GM23338 (cell line): Measurements from ENCODE around the gene CPM. TPM values are rescaled to one million over a fixed set of nuclear protein-coding genes. Genes with fewer than 3 reads are reported as not detected.

Experiments used
- ATAC-seq: fragments of 200-7000 bp; cut with Tn5 transposase; 3 replicates; pipeline ENCODE4 v1.9.1; 2020
- DNase-seq: peaks from one replicate; pipeline ENCODE4 v3.0.0-alpha.2; 2015; ENCODE audit warnings: low spot score
- H2AFZ ChIP-seq: fragments of 200-600 bp; sonication (generic); 2 replicates; pipeline ENCODE4 v1.8.0; 2016; ENCODE audit warnings: antibody characterized with exemption, mild to moderate bottlenecking, moderate library complexity
- H3F3A ChIP-seq: fragments of 200-600 bp; sonication (generic); replicated peaks from 2 replicates; pipeline ENCODE4 v1.8.0; 2017; ENCODE audit warnings: antibody characterized with exemption, mixed run types, low read depth
- H3K27ac ChIP-seq: fragments of 200-600 bp; sonication (generic); 2 replicates; pipeline ENCODE4 v1.6.1; 2016; ENCODE audit warnings: low read depth
- H3K27me3 ChIP-seq: fragments of 200-600 bp; sonication (generic); 2 replicates; pipeline ENCODE4 v1.8.0; 2016; ENCODE audit warnings: mild to moderate bottlenecking, mixed run types, moderate library complexity; ENCODE audit not compliant: insufficient read depth
- H3K36me3 ChIP-seq: fragments of 200-600 bp; sonication (generic); 2 replicates; pipeline ENCODE4 v1.8.0; 2016; ENCODE audit warnings: mild to moderate bottlenecking; ENCODE audit not compliant: insufficient read depth
- H3K4me1 ChIP-seq: fragments of 200-600 bp; sonication (generic); 2 replicates; pipeline ENCODE4 v1.8.0; 2016; ENCODE audit warnings: mild to moderate bottlenecking, moderate library complexity; ENCODE audit not compliant: insufficient read depth
- H3K4me2 ChIP-seq: fragments of 200-600 bp; sonication (generic); 2 replicates; pipeline ENCODE4 v1.7.1; 2017; ENCODE audit warnings: mixed run types
- H3K4me3 ChIP-seq: fragments of 200-600 bp; sonication (generic); 2 replicates; pipeline ENCODE4 v1.6.1; 2016; ENCODE audit warnings: mixed run types
- H3K79me2 ChIP-seq: fragments of 200-600 bp; sonication (generic); replicated peaks from 2 replicates; pipeline ENCODE4 v1.8.0; 2017; ENCODE audit warnings: mild to moderate bottlenecking; ENCODE audit not compliant: insufficient read depth
- H3K9me2 ChIP-seq: fragments of 200-600 bp; sonication (generic); 2 replicates; pipeline ENCODE4 v1.8.0; 2017; ENCODE audit not compliant: insufficient read depth
- H4K20me1 ChIP-seq: fragments of 200-600 bp; sonication (generic); replicated peaks from 2 replicates; pipeline ENCODE4 v1.8.0; 2017; ENCODE audit warnings: mild to moderate bottlenecking; ENCODE audit not compliant: insufficient read depth
- H3K27ac Mint-ChIP-seq: 2 replicates; pipeline ENCODE4 v1.8.0; 2020; ENCODE audit warnings: inconsistent platforms, mild to moderate bottlenecking, moderate library complexity, mixed read lengths
- H3K27me3 Mint-ChIP-seq: 3 replicates; pipeline ENCODE4 v1.8.0; 2022; ENCODE audit warnings: low read depth, mild to moderate bottlenecking, moderate library complexity, mixed read lengths, inconsistent platforms; ENCODE audit not compliant: insufficient read depth, poor library complexity
- H3K36me3 Mint-ChIP-seq: 3 replicates; pipeline ENCODE4 v1.8.0; 2021; ENCODE audit warnings: low read depth, mild to moderate bottlenecking, inconsistent platforms, moderate library complexity, mixed read lengths
- H3K4me1 Mint-ChIP-seq: 3 replicates; pipeline ENCODE4 v1.8.0; 2020; ENCODE audit warnings: mild to moderate bottlenecking, inconsistent platforms, mixed read lengths
- H3K4me3 Mint-ChIP-seq: 3 replicates; pipeline ENCODE4 v1.8.0; 2021; ENCODE audit warnings: moderate library complexity, mild to moderate bottlenecking, inconsistent platforms, mixed read lengths
- H3K9me3 Mint-ChIP-seq: 3 replicates; pipeline ENCODE4 v1.8.0; 2020; ENCODE audit warnings: moderate library complexity, mild to moderate bottlenecking, inconsistent platforms, mixed read lengths
- CREB1 ChIP-seq: fragments of 250-450 bp; sonication (Bioruptor Pico); IDR thresholded peaks from 2 replicates; pipeline ENCODE4 v1.5.0; 2020; ENCODE audit warnings: low read depth, mild to moderate bottlenecking, moderate library complexity
- EZH2 ChIP-seq: fragments of 200-600 bp; sonication (generic); IDR thresholded peaks from one replicate; pipeline ENCODE4 v1.8.0; 2017; ENCODE audit warnings: antibody characterized with exemption, mild to moderate bottlenecking, low read depth; ENCODE audit not compliant: unreplicated experiment
- EZH2phosphoT487 ChIP-seq: fragments of 200-600 bp; sonication (generic); IDR thresholded peaks from one replicate; pipeline ENCODE4 v1.8.1; 2018; ENCODE audit warnings: antibody characterized with exemption; ENCODE audit not compliant: unreplicated experiment
- JUNB ChIP-seq: IDR thresholded peaks from one replicate; pipeline ENCODE4 v1.6.1; 2016; ENCODE audit warnings: antibody characterized with exemption; ENCODE audit not compliant: unreplicated experiment
- POLR2AphosphoS5 ChIP-seq: IDR thresholded peaks from 2 replicates; pipeline ENCODE4 v1.6.1; 2016; ENCODE audit warnings: antibody characterized with exemption, low read depth
- STAT1 ChIP-seq: IDR thresholded peaks from one replicate; pipeline ENCODE4 v1.6.1; 2016; ENCODE audit warnings: antibody characterized with exemption; ENCODE audit not compliant: unreplicated experiment
- ZNF114 ChIP-seq: fragments of 250-450 bp; sonication (Bioruptor Pico); IDR thresholded peaks from 2 replicates; pipeline ENCODE4 v1.5.0; 2020; ENCODE audit warnings: mild to moderate bottlenecking, moderate library complexity
- ZNF331 ChIP-seq: fragments of 250-450 bp; sonication (Bioruptor Pico); IDR thresholded peaks from 2 replicates; pipeline ENCODE4 v1.5.0; 2020; ENCODE audit warnings: low read depth, mild to moderate bottlenecking, moderate library complexity
- polyA plus RNA-seq: library from polyadenylated mRNA; unstranded; fragments of >200 nt; fragmentation: Nextera tagmentation; extraction: Ambion mirVana; gene quantifications from 2 replicates; pipeline ENCODE4 v1.2.1, GENCODE V29; 2016
- total RNA-seq: library from RNA; depleted of rRNA; stranded (reverse); fragments of >200 nt; shearing (Covaris generic); gene quantifications from 2 replicates; pipeline ENCODE4 v1.2.3, GENCODE V29; 2014
- TF ChIP-seq, protein P1 (sequence below), 2 experiments: fragments of 200-600 bp in 1 of 2; sonication (generic) in 1 of 2; conservative IDR thresholded peaks; 2 replicates each; pipeline versions ENCODE4 v1.5.1 to v1.6.1; 2016 to 2017; ENCODE audit warnings: antibody characterized with exemption in 2 of 2, low read depth in 2 of 2, mild to moderate bottlenecking in 2 of 2, moderate library complexity in 1 of 2
- TF ChIP-seq, protein P2 (sequence below): IDR thresholded peaks from 2 replicates; pipeline ENCODE4 v1.6.1; 2016; ENCODE audit warnings: antibody characterized with exemption
- TF ChIP-seq, protein P3 (sequence below): IDR thresholded peaks from one replicate; pipeline ENCODE4 v1.6.1; 2018; ENCODE audit warnings: antibody characterized with exemption; ENCODE audit not compliant: unreplicated experiment
- TF ChIP-seq, protein P4 (sequence below): fragments of 250-450 bp; sonication (Bioruptor Pico); IDR thresholded peaks from 2 replicates; pipeline ENCODE4 v1.5.0; 2020; ENCODE audit warnings: mild to moderate bottlenecking, moderate library complexity

Gene CPM
- total and polyA plus RNA-seq, 2 experiments from 2014 or later, result 0.37 to 5.8 TPM

DNA sequence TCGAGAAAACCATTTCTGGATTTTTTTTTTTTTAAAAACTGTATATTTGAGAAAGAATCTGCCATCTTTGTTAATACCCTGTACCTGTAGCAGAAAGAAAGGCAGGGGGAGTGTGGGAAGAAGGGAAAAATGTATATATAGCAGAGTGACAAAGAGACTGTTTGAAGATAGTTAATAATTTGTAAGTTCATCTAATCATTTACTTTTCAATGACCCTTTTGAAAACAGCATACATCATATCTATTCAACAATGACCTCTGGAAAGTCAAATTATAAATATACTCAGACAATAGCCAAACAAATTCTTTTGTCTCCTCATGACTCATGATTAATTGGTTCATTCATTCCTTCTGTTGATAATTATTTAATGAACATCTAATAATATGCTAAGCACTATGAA lies 10.9 kb upstream of the CPM start (continued):
- TF ChIP-seq ZNF331 (no peak), STAT1 (no peak), JUNB (no peak), EZH2phosphoT487 (no peak), CREB1 (CRISPR knock-in tag) (no peak), EZH2 (no peak), ZNF114 (CRISPR knock-in tag) (no peak)
- TF ChIP-seq, protein P1, sequence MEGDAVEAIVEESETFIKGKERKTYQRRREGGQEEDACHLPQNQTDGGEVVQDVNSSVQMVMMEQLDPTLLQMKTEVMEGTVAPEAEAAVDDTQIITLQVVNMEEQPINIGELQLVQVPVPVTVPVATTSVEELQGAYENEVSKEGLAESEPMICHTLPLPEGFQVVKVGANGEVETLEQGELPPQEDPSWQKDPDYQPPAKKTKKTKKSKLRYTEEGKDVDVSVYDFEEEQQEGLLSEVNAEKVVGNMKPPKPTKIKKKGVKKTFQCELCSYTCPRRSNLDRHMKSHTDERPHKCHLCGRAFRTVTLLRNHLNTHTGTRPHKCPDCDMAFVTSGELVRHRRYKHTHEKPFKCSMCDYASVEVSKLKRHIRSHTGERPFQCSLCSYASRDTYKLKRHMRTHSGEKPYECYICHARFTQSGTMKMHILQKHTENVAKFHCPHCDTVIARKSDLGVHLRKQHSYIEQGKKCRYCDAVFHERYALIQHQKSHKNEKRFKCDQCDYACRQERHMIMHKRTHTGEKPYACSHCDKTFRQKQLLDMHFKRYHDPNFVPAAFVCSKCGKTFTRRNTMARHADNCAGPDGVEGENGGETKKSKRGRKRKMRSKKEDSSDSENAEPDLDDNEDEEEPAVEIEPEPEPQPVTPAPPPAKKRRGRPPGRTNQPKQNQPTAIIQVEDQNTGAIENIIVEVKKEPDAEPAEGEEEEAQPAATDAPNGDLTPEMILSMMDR (conservative IDR thresholded peaks at IDR 0.05; ENCODE audit: low read depth in 2 of 2), result no peak
- TF ChIP-seq, protein P2, sequence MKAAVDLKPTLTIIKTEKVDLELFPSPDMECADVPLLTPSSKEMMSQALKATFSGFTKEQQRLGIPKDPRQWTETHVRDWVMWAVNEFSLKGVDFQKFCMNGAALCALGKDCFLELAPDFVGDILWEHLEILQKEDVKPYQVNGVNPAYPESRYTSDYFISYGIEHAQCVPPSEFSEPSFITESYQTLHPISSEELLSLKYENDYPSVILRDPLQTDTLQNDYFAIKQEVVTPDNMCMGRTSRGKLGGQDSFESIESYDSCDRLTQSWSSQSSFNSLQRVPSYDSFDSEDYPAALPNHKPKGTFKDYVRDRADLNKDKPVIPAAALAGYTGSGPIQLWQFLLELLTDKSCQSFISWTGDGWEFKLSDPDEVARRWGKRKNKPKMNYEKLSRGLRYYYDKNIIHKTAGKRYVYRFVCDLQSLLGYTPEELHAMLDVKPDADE, result no peak
- TF ChIP-seq, protein P3, sequence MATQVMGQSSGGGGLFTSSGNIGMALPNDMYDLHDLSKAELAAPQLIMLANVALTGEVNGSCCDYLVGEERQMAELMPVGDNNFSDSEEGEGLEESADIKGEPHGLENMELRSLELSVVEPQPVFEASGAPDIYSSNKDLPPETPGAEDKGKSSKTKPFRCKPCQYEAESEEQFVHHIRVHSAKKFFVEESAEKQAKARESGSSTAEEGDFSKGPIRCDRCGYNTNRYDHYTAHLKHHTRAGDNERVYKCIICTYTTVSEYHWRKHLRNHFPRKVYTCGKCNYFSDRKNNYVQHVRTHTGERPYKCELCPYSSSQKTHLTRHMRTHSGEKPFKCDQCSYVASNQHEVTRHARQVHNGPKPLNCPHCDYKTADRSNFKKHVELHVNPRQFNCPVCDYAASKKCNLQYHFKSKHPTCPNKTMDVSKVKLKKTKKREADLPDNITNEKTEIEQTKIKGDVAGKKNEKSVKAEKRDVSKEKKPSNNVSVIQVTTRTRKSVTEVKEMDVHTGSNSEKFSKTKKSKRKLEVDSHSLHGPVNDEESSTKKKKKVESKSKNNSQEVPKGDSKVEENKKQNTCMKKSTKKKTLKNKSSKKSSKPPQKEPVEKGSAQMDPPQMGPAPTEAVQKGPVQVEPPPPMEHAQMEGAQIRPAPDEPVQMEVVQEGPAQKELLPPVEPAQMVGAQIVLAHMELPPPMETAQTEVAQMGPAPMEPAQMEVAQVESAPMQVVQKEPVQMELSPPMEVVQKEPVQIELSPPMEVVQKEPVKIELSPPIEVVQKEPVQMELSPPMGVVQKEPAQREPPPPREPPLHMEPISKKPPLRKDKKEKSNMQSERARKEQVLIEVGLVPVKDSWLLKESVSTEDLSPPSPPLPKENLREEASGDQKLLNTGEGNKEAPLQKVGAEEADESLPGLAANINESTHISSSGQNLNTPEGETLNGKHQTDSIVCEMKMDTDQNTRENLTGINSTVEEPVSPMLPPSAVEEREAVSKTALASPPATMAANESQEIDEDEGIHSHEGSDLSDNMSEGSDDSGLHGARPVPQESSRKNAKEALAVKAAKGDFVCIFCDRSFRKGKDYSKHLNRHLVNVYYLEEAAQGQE, result no peak

- Histone ChIP-seq H3K4me1 (peaks cover 6% of the 10 kb centered on the region; the same call in 1 of the 2 replicates), H3K27me3 (no peaks in the 10 kb centered on the region), H3K4me3 (no peak overlapping the region), H3K36me3 (no peaks in the 10 kb centered on the region), H4K20me1 (no peaks in the 10 kb centered on the region), H3K9me2 (no peaks in the 10 kb centered on the region), H3K79me2 (no peaks in the 10 kb centered on the region), H2AFZ (no peak overlapping the region), H3K4me2 (no peak overlapping the region), H3F3A (no peaks in the 10 kb centered on the region), H3K27ac (no peak overlapping the region)
- H3K4me3 Mint-ChIP-seq, result no peak overlapping the region
- H3K9me3 Mint-ChIP-seq, result no peaks in the 10 kb centered on the region
- H3K27ac Mint-ChIP-seq, result no peak overlapping the region
- H3K36me3 Mint-ChIP-seq, result no peaks in the 10 kb centered on the region
- H3K27me3 Mint-ChIP-seq, result peaks cover 5% of the 10 kb centered on the region
- DNase-seq (no peak), ATAC-seq (no peak)
- H3K4me1 Mint-ChIP-seq, result peaks cover 3% of the 10 kb centered on the region; the same call in 1 of the 3 replicates
- TF ChIP-seq, protein P4, sequence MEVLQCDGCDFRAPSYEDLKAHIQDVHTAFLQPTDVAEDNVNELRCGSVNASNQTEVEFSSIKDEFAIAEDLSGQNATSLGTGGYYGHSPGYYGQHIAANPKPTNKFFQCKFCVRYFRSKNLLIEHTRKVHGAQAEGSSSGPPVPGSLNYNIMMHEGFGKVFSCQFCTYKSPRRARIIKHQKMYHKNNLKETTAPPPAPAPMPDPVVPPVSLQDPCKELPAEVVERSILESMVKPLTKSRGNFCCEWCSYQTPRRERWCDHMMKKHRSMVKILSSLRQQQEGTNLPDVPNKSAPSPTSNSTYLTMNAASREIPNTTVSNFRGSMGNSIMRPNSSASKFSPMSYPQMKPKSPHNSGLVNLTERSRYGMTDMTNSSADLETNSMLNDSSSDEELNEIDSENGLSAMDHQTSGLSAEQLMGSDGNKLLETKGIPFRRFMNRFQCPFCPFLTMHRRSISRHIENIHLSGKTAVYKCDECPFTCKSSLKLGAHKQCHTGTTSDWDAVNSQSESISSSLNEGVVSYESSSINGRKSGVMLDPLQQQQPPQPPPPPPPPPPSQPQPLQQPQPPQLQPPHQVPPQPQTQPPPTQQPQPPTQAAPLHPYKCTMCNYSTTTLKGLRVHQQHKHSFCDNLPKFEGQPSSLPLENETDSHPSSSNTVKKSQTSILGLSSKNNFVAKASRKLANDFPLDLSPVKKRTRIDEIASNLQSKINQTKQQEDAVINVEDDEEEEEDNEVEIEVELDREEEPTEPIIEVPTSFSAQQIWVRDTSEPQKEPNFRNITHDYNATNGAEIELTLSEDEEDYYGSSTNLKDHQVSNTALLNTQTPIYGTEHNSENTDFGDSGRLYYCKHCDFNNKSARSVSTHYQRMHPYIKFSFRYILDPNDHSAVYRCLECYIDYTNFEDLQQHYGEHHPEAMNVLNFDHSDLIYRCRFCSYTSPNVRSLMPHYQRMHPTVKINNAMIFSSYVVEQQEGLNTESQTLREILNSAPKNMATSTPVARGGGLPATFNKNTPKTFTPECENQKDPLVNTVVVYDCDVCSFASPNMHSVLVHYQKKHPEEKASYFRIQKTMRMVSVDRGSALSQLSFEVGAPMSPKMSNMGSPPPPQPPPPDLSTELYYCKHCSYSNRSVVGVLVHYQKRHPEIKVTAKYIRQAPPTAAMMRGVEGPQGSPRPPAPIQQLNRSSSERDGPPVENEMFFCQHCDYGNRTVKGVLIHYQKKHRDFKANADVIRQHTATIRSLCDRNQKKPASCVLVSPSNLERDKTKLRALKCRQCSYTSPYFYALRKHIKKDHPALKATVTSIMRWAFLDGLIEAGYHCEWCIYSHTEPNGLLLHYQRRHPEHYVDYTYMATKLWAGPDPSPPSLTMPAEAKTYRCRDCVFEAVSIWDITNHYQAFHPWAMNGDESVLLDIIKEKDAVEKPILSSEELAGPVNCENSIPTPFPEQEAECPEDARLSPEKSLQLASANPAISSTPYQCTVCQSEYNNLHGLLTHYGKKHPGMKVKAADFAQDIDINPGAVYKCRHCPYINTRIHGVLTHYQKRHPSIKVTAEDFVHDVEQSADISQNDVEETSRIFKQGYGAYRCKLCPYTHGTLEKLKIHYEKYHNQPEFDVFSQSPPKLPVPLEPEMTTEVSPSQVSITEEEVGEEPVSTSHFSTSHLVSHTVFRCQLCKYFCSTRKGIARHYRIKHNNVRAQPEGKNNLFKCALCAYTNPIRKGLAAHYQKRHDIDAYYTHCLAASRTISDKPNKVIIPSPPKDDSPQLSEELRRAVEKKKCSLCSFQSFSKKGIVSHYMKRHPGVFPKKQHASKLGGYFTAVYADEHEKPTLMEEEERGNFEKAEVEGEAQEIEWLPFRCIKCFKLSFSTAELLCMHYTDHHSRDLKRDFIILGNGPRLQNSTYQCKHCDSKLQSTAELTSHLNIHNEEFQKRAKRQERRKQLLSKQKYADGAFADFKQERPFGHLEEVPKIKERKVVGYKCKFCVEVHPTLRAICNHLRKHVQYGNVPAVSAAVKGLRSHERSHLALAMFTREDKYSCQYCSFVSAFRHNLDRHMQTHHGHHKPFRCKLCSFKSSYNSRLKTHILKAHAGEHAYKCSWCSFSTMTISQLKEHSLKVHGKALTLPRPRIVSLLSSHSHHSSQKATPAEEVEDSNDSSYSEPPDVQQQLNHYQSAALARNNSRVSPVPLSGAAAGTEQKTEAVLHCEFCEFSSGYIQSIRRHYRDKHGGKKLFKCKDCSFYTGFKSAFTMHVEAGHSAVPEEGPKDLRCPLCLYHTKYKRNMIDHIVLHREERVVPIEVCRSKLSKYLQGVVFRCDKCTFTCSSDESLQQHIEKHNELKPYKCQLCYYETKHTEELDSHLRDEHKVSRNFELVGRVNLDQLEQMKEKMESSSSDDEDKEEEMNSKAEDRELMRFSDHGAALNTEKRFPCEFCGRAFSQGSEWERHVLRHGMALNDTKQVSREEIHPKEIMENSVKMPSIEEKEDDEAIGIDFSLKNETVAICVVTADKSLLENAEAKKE (CRISPR knock-in tag), result no peak
- TF ChIP-seq, protein P1 (conservative IDR thresholded peaks at IDR 0.05; ENCODE audit: low read depth in 2 of 2), result no peak
- TF ChIP-seq POLR2AphosphoS5, result no peak
Measured at GRCh38 chr12:68940731-68941130, 7.8 kb upstream of the CPM start.
